H9 (cell line): ENCODE measurements around the gene GABRE. TPM values are rescaled to one million over a fixed set of nuclear protein-coding genes. Genes with fewer than 3 reads are reported as not detected.
A peak's percentile ranks its signal among the peaks of the same experiment; 100 is the strongest.

Experiments used
- DNase-seq: peaks from one replicate; pipeline ENCODE4 v3.0.0-alpha.2; 2017
- H2AFZ ChIP-seq: one replicate; pipeline ENCODE4 v1.6.1; 2013; ENCODE audit warnings: mild to moderate bottlenecking, low read length, control low read depth, moderate library complexity
- H2AK5ac ChIP-seq: 2 replicates; pipeline ENCODE4 v1.6.1; 2013; ENCODE audit warnings: low read length, control low read depth, mixed read lengths; ENCODE audit not compliant: insufficient read length
- H2BK120ac ChIP-seq: one replicate; pipeline ENCODE4 v1.6.1; 2013; ENCODE audit warnings: low read depth, mild to moderate bottlenecking, low read length, control low read depth, inconsistent platforms; ENCODE audit not compliant: poor library complexity, severe bottlenecking
- H2BK12ac ChIP-seq: 2 replicates; pipeline ENCODE4 v1.6.1; 2013; ENCODE audit warnings: low read length, control low read depth, mixed read lengths, low read depth; ENCODE audit not compliant: insufficient read length
- H2BK15ac ChIP-seq: 2 replicates; pipeline ENCODE4 v1.6.1; 2013; ENCODE audit warnings: low read depth, low read length, control low read depth
- H2BK20ac ChIP-seq: one replicate; pipeline ENCODE4 v1.6.1; 2013; ENCODE audit warnings: low read depth, mild to moderate bottlenecking, low read length, control low read depth, inconsistent platforms; ENCODE audit not compliant: poor library complexity, severe bottlenecking
- H2BK5ac ChIP-seq: 2 replicates; pipeline ENCODE4 v1.6.1; 2013; ENCODE audit warnings: low read length, control low read depth, mixed read lengths; ENCODE audit not compliant: insufficient read length
- H3K14ac ChIP-seq: 2 replicates; pipeline ENCODE4 v1.6.1; 2013; ENCODE audit warnings: low read length, control low read depth; ENCODE audit not compliant: insufficient read depth
- H3K18ac ChIP-seq: 2 replicates; pipeline ENCODE4 v1.6.1; 2013; ENCODE audit warnings: low read depth, mild to moderate bottlenecking, mixed read lengths, low read length, control low read depth; ENCODE audit not compliant: insufficient read length
- H3K23ac ChIP-seq: 2 replicates; pipeline ENCODE4 v1.6.1; 2013; ENCODE audit warnings: low read length, control low read depth, mixed read lengths, low read depth; ENCODE audit not compliant: insufficient read length
- H3K23me2 ChIP-seq: 2 replicates; pipeline ENCODE4 v1.6.1; 2013; ENCODE audit warnings: low read depth, mild to moderate bottlenecking, mixed read lengths, low read length, control low read depth; ENCODE audit not compliant: insufficient read length, poor library complexity, severe bottlenecking
- H3K27ac ChIP-seq: 2 replicates; pipeline ENCODE4 v1.5.1; 2013; ENCODE audit warnings: low read length, control low read depth, mixed read lengths, low read depth; ENCODE audit not compliant: insufficient read length
- H3K27me3 ChIP-seq: 2 replicates; pipeline ENCODE4 v1.6.1; 2013; ENCODE audit warnings: low read length, control low read depth, inconsistent platforms; ENCODE audit not compliant: insufficient read depth
- H3K4ac ChIP-seq: 2 replicates; pipeline ENCODE4 v1.6.1; 2013; ENCODE audit warnings: low read depth, mild to moderate bottlenecking, control low read depth, inconsistent platforms, low read length, moderate library complexity
- H3K4me1 ChIP-seq: 2 replicates; pipeline ENCODE4 v1.6.1; 2013; ENCODE audit warnings: low read length, control low read depth, inconsistent platforms; ENCODE audit not compliant: insufficient read depth
- H3K4me2 ChIP-seq: 2 replicates; pipeline ENCODE4 v1.6.1; 2013; ENCODE audit warnings: low read length, control low read depth, mixed read lengths; ENCODE audit not compliant: insufficient read length, insufficient read depth
- H3K56ac ChIP-seq: 2 replicates; pipeline ENCODE4 v1.6.1; 2013; ENCODE audit warnings: low read depth, mild to moderate bottlenecking, mixed read lengths, low read length, control low read depth; ENCODE audit not compliant: insufficient read length
- H3K79me1 ChIP-seq: 2 replicates; pipeline ENCODE4 v1.6.1; 2013; ENCODE audit warnings: low read depth, mild to moderate bottlenecking, moderate library complexity, low read length, control low read depth, inconsistent platforms; ENCODE audit not compliant: insufficient read depth, poor library complexity, severe bottlenecking
- H3K79me2 ChIP-seq: 2 replicates; pipeline ENCODE4 v1.6.1; 2013; ENCODE audit warnings: low read length, control low read depth, inconsistent platforms; ENCODE audit not compliant: insufficient read depth
- H3K9ac ChIP-seq: 2 replicates; pipeline ENCODE4 v1.6.1; 2013; ENCODE audit warnings: low read length, control low read depth, mixed read lengths; ENCODE audit not compliant: insufficient read length; ENCODE audit errors: extremely low read depth
- H3K9me3 ChIP-seq: one replicate; pipeline ENCODE4 v1.6.1; 2013; ENCODE audit warnings: low read depth, low read length, inconsistent platforms; ENCODE audit not compliant: control insufficient read depth
- H3T11ph ChIP-seq: one replicate; pipeline ENCODE4 v1.6.1; 2013; ENCODE audit warnings: mild to moderate bottlenecking, low read length, control low read depth, inconsistent platforms
- H4K20me1 ChIP-seq: one replicate; pipeline ENCODE4 v1.6.1; 2013; ENCODE audit not compliant: control insufficient read depth, insufficient read length, insufficient read depth
- H4K5ac ChIP-seq: 2 replicates; pipeline ENCODE4 v1.6.1; 2013; ENCODE audit warnings: low read depth, mild to moderate bottlenecking, mixed read lengths, low read length, control low read depth; ENCODE audit not compliant: insufficient read length
- H4K8ac ChIP-seq: replicated peaks from 2 replicates; pipeline ENCODE4 v1.6.1; 2013; ENCODE audit warnings: low read length, control low read depth, mixed read lengths, low read depth; ENCODE audit not compliant: insufficient read length
- H4K91ac ChIP-seq: 2 replicates; pipeline ENCODE4 v1.6.1; 2013; ENCODE audit warnings: low read depth, mild to moderate bottlenecking, moderate library complexity, mixed read lengths, low read length, control low read depth; ENCODE audit not compliant: insufficient read length
- H3K27ac Mint-ChIP-seq, 3 experiments: 2 replicates in 2 of 3; 3 replicates in 1 of 3; pipeline ENCODE4 v1.8.0; 2020 to 2021; ENCODE audit warnings: mixed read lengths in 3 of 3, mild to moderate bottlenecking in 1 of 3, moderate library complexity in 1 of 3
- H3K27me3 Mint-ChIP-seq: 2 replicates; pipeline ENCODE4 v1.8.0; 2021; ENCODE audit warnings: low read depth, mild to moderate bottlenecking, moderate library complexity, mixed read lengths
- H3K36me3 Mint-ChIP-seq, 3 experiments: 2 replicates in 2 of 3; 3 replicates in 1 of 3; pipeline ENCODE4 v1.8.0; 2020 to 2021; ENCODE audit warnings: low read depth in 3 of 3, mixed read lengths in 3 of 3; ENCODE audit not compliant: insufficient read depth in 1 of 3
- H3K4me1 Mint-ChIP-seq, 2 experiments: 2 replicates each; pipeline ENCODE4 v1.8.0; 2020; ENCODE audit warnings: mixed read lengths in 2 of 2
- H3K4me3 Mint-ChIP-seq, 2 experiments: 2 replicates in 1 of 2; 3 replicates in 1 of 2; pipeline ENCODE4 v1.8.0; 2020 to 2021; ENCODE audit warnings: mild to moderate bottlenecking in 2 of 2, mixed read lengths in 2 of 2, moderate library complexity in 1 of 2
- H3K9me3 Mint-ChIP-seq, 2 experiments: 2 replicates in 1 of 2; 3 replicates in 1 of 2; pipeline ENCODE4 v1.8.0; 2020; ENCODE audit warnings: mild to moderate bottlenecking in 2 of 2, mixed read lengths in 2 of 2, moderate library complexity in 1 of 2
- CTCF ChIP-seq: fragments of 200-600 bp; sonication (generic); conservative IDR thresholded peaks from 3 replicates; pipeline ENCODE4 v1.8.0; 2021; ENCODE audit warnings: antibody characterized with exemption, mild to moderate bottlenecking
- WGBS: extraction: QIAGEN DNeasy Blood & Tissue Kit; methylation state at CpG from one replicate; pipeline ENCODE4 v1.1.7; 2013; ENCODE audit warnings: missing lambda C conversion rate, low lambda C conversion rate, mixed read lengths; ENCODE audit not compliant: insufficient read length; ENCODE audit errors: extremely low coverage; 5-methylcytosine and 5-hydroxymethylcytosine counted together
- total RNA-seq: library from RNA; stranded (reverse); gene quantifications from 2 replicates; pipeline ENCODE4 v1.2.1, GENCODE V29; 2021

GABRE gene
- total RNA-seq, 1 experiment from 2014 or later = 1.8 TPM

GRCh38 chrX:151929126-151929525, 45.4 kb downstream of the GABRE start:
- Histone ChIP-seq H2BK20ac (no peak overlapping the region), H2BK120ac (no peak overlapping the region), H3K4me1 (no peaks in the 10 kb centered on the region), H4K20me1 (no peaks in the 10 kb centered on the region), H3K79me2 (no peaks in the 10 kb centered on the region), H2AK5ac (no peak overlapping the region), H3K27me3 (no peaks in the 10 kb centered on the region), H4K8ac (no peak overlapping the region), H3K14ac (no peak overlapping the region), H3K9ac (no peak overlapping the region), H4K5ac (no peak overlapping the region), H3K9me3 (peaks cover 46% of the 10 kb centered on the region), H3K27ac (no peak overlapping the region), H2BK15ac (no peak overlapping the region), H3T11ph (no peak overlapping the region), H2BK12ac (no peak overlapping the region), H3K18ac (no peak overlapping the region), H2BK5ac (no peak overlapping the region), H4K91ac (no peak overlapping the region), H3K4me2 (no peak overlapping the region), H3K56ac (no peak overlapping the region), H3K23ac (no peak overlapping the region), H2AFZ (no peak overlapping the region), H3K4ac (no peak overlapping the region), H3K23me2 (no peaks in the 10 kb centered on the region), H3K79me1 (no peaks in the 10 kb centered on the region)
- DNase-seq = no peak
- H3K4me3 Mint-ChIP-seq = no peak overlapping the region
- peaks cover 67 to 68% of the 10 kb centered on the region in 2 experiments for H3K9me3 Mint-ChIP-seq
- peak overlapping the region in 1 of 3 experiments; percentile 71; a peak in 1 of 7 replicates for H3K27ac Mint-ChIP-seq
- no peaks in the 10 kb centered on the region; the same call in 1 of the 2 replicates for H3K27me3 Mint-ChIP-seq
- peaks cover 3 to 4% of the 10 kb centered on the region in 2 experiments; a peak in 1 of 4 replicates for H3K4me1 Mint-ChIP-seq
- peaks cover 0 to 2% (median 0%) of the 10 kb centered on the region in 3 experiments; a peak in 3 of 7 replicates for H3K36me3 Mint-ChIP-seq
- TF ChIP-seq CTCF = no peak
- no CpG with 5 or more reads among the region's 4 CpGs for WGBS
